ENCODE data around the gene SMIM10L2A.
"Not testable (repeated sequence)": the region's sequence is repeated elsewhere in the genome, so short reads cannot be mapped to it uniquely, and the experiment has no call there.

SMIM10L2A gene

GRCh38 chrX:135416546-135416945 lies 5.2 kb upstream of the SMIM10L2A start:
- Histone ChIP-seq H3K4me2 (ENCODE audit: low read length) (no peak overlapping the region), H4K20me1 (ENCODE audit: insufficient read depth, low read length) (no peaks in the 10 kb centered on the region), H3K9ac (ENCODE audit: low read length) (no peak overlapping the region), H3K27me3 (ENCODE audit: insufficient read depth, low read length) (no peaks in the 10 kb centered on the region), H2AFZ (ENCODE audit: low read length) (no peak overlapping the region), H3K4me1 (ENCODE audit: insufficient read depth, low read length, severe bottlenecking) (no peaks in the 10 kb centered on the region), H3K4me3 (ENCODE audit: low read depth, low read length, poor library complexity, severe bottlenecking) (no peak overlapping the region), H3K9me3 (ENCODE audit: low read length) (no peaks in the 10 kb centered on the region), H3K9me2 (ENCODE audit: low read depth, low read length) (no peaks in the 10 kb centered on the region), H3F3A (ENCODE audit: insufficient read depth, low read length) (no peaks in the 10 kb centered on the region), H3K27ac (ENCODE audit: low read depth, low read length, poor library complexity, severe bottlenecking) (no peak overlapping the region), H3K79me2 (ENCODE audit: insufficient read depth, low read length) (no peaks in the 10 kb centered on the region), H3K36me3 (ENCODE audit: insufficient read depth, low read length) (no peaks in the 10 kb centered on the region)
- TF ChIP-seq EZH2 (IDR thresholded peaks at IDR 0.05; ENCODE audit: borderline replicate concordance, low read length) (no peak), CTCF (IDR thresholded peaks at IDR 0.05; ENCODE audit: low read length) (no peak)

- Histone ChIP-seq H3K36me3 (ENCODE audit: insufficient read depth, low read length) (no peaks in the 10 kb centered on the region), H3K27ac (ENCODE audit: low read depth, low read length, poor library complexity, severe bottlenecking) (no peak overlapping the region), H3K4me1 (ENCODE audit: insufficient read depth, low read length, severe bottlenecking) (no peaks in the 10 kb centered on the region), H3K4me2 (ENCODE audit: low read length) (no peak overlapping the region), H3K9me3 (ENCODE audit: low read length) (no peaks in the 10 kb centered on the region), H3K27me3 (ENCODE audit: insufficient read depth, low read length) (no peaks in the 10 kb centered on the region), H3F3A (ENCODE audit: insufficient read depth, low read length) (no peaks in the 10 kb centered on the region), H3K9ac (ENCODE audit: low read length) (no peak overlapping the region), H3K4me3 (ENCODE audit: low read depth, low read length, poor library complexity, severe bottlenecking) (no peak overlapping the region), H3K9me2 (ENCODE audit: low read depth, low read length) (no peaks in the 10 kb centered on the region), H4K20me1 (ENCODE audit: insufficient read depth, low read length) (no peaks in the 10 kb centered on the region), H2AFZ (ENCODE audit: low read length) (no peak overlapping the region), H3K79me2 (ENCODE audit: insufficient read depth, low read length) (no peaks in the 10 kb centered on the region)
- TF ChIP-seq CTCF (IDR thresholded peaks at IDR 0.05; ENCODE audit: low read length) (no peak), EZH2 (IDR thresholded peaks at IDR 0.05; ENCODE audit: borderline replicate concordance, low read length) (no peak)
Observed at GRCh38 chrX:135420831-135421230, 913 bp upstream of the SMIM10L2A start.

GRCh38 chrX:135421537-135421931 lies 210 bp upstream of the SMIM10L2A start:
- Histone ChIP-seq H3K36me3 (ENCODE audit: insufficient read depth, low read length) (no peaks in the 10 kb centered on the region), H2AFZ (ENCODE audit: low read length) (no peak overlapping the region), H3K27me3 (ENCODE audit: insufficient read depth, low read length) (no peaks in the 10 kb centered on the region)

GRCh38 chrX:135422810-135423168 lies 1.0 kb downstream of the SMIM10L2A start:
- H3K79me2 ChIP-seq (ENCODE audit: insufficient read depth, low read length); H3K36me3 ChIP-seq (ENCODE audit: insufficient read depth, low read length); H3K4me3 ChIP-seq (ENCODE audit: low read depth, low read length, poor library complexity, severe bottlenecking); H3K9me2 ChIP-seq (ENCODE audit: low read depth, low read length); H3F3A ChIP-seq (ENCODE audit: insufficient read depth, low read length); H3K4me1 ChIP-seq (ENCODE audit: insufficient read depth, low read length, severe bottlenecking); H3K9me3 ChIP-seq (ENCODE audit: low read length); H3K27me3 ChIP-seq (ENCODE audit: insufficient read depth, low read length); H3K9ac ChIP-seq (ENCODE audit: low read length); H3K27ac ChIP-seq (ENCODE audit: low read depth, low read length, poor library complexity, severe bottlenecking); H2AFZ ChIP-seq (ENCODE audit: low read length); H3K4me2 ChIP-seq (ENCODE audit: low read length); H4K20me1 ChIP-seq (ENCODE audit: insufficient read depth, low read length): not testable (repeated sequence)

More at GRCh38 chrX:135421537-135421931, 210 bp upstream of the SMIM10L2A start:
- H4K20me1 ChIP-seq (ENCODE audit: insufficient read depth, low read length), result no peaks in the 10 kb centered on the region
- no peaks in the 10 kb centered on the region for H3K4me1 ChIP-seq (ENCODE audit: insufficient read depth, low read length, severe bottlenecking)
- H3K9me3 ChIP-seq (ENCODE audit: low read length), result no peaks in the 10 kb centered on the region
- H3K27ac ChIP-seq (ENCODE audit: low read depth, low read length, poor library complexity, severe bottlenecking), result no peak overlapping the region
- H3K79me2 ChIP-seq (ENCODE audit: insufficient read depth, low read length), result no peaks in the 10 kb centered on the region
- no peak for TF ChIP-seq CTCF (IDR thresholded peaks at IDR 0.05; ENCODE audit: low read length)
- TF ChIP-seq EZH2 (IDR thresholded peaks at IDR 0.05; ENCODE audit: borderline replicate concordance, low read length), result no peak
- H3F3A ChIP-seq (ENCODE audit: insufficient read depth, low read length), result no peaks in the 10 kb centered on the region
- peak overlapping the region; percentile 64 for H3K4me2 ChIP-seq (ENCODE audit: low read length)
- H3K4me3 ChIP-seq (ENCODE audit: low read depth, low read length, poor library complexity, severe bottlenecking), result peak overlapping the region; percentile 55
- H3K9ac ChIP-seq (ENCODE audit: low read length), result no peak overlapping the region
- H3K9me2 ChIP-seq (ENCODE audit: low read depth, low read length), result no peaks in the 10 kb centered on the region

GRCh38 chrX:135423173-135423864 lies 1.6 kb downstream of the SMIM10L2A start:
- not testable (repeated sequence) for H3F3A ChIP-seq (ENCODE audit: insufficient read depth, low read length); H3K4me3 ChIP-seq (ENCODE audit: low read depth, low read length, poor library complexity, severe bottlenecking)

More at GRCh38 chrX:135423173-135423864, 1.6 kb downstream of the SMIM10L2A start:
- H2AFZ ChIP-seq (ENCODE audit: low read length); H3K79me2 ChIP-seq (ENCODE audit: insufficient read depth, low read length); H3K27ac ChIP-seq (ENCODE audit: low read depth, low read length, poor library complexity, severe bottlenecking); H3K9me3 ChIP-seq (ENCODE audit: low read length); H3K9me2 ChIP-seq (ENCODE audit: low read depth, low read length); H4K20me1 ChIP-seq (ENCODE audit: insufficient read depth, low read length); H3K9ac ChIP-seq (ENCODE audit: low read length); H3K4me1 ChIP-seq (ENCODE audit: insufficient read depth, low read length, severe bottlenecking); H3K4me2 ChIP-seq (ENCODE audit: low read length); H3K36me3 ChIP-seq (ENCODE audit: insufficient read depth, low read length); H3K27me3 ChIP-seq (ENCODE audit: insufficient read depth, low read length): not testable (repeated sequence)

All from OCI-LY1 (cell line).